Neural cell (in vitro differentiated cells): ENCODE data around the gene IL4I1. TPM values are rescaled to one million over a fixed set of nuclear protein-coding genes. Genes with fewer than 3 reads are reported as not detected.

ENCODE experiments used
- H2AFZ ChIP-seq: fragments of 200-600, 300-800 bp; sonication (generic), shearing (Covaris generic); 2 replicates; pipeline ENCODE4 v1.6.0; 2014; ENCODE audit warnings: low read depth, mild to moderate bottlenecking, antibody characterized with exemption, low read length, moderate library complexity
- H3F3A ChIP-seq: fragments of 200-600 bp; shearing (Covaris generic); 2 replicates; pipeline ENCODE4 v1.6.1; 2016; ENCODE audit warnings: mild to moderate bottlenecking, moderate library complexity, mixed read lengths, antibody characterized with exemption, low read length; ENCODE audit not compliant: insufficient read depth, poor library complexity, severe bottlenecking
- H3K27ac ChIP-seq: fragments of 200-600, 300-800 bp; sonication (generic), shearing (Covaris generic); 2 replicates; pipeline ENCODE4 v1.5.1; 2014; ENCODE audit warnings: mild to moderate bottlenecking, low read length, moderate library complexity
- H3K27me3 ChIP-seq: fragments of 300-800, 200-600 bp; sonication (generic), shearing (Covaris generic); 2 replicates; pipeline ENCODE4 v1.6.0; 2014; ENCODE audit warnings: mild to moderate bottlenecking, low read depth, low read length, moderate library complexity; ENCODE audit not compliant: insufficient read depth
- H3K36me3 ChIP-seq: fragments of 300-800, 200-600 bp; sonication (generic), shearing (Covaris generic); 2 replicates; pipeline ENCODE4 v1.5.1; 2014; ENCODE audit warnings: mild to moderate bottlenecking, antibody characterized with exemption, low read length, moderate library complexity; ENCODE audit not compliant: insufficient read depth
- H3K4me2 ChIP-seq: fragments of 300-800, 200-600 bp; sonication (generic), shearing (Covaris generic); 2 replicates; pipeline ENCODE4 v1.6.0; 2014; ENCODE audit warnings: mild to moderate bottlenecking, low read length
- H3K4me3 ChIP-seq: fragments of 300-800, 200-600 bp; sonication (generic), shearing (Covaris generic); 2 replicates; pipeline ENCODE4 v1.5.1; 2014; ENCODE audit warnings: mild to moderate bottlenecking, low read length, moderate library complexity
- H3K79me2 ChIP-seq: fragments of 200-600 bp; shearing (Covaris generic); replicated peaks from 2 replicates; pipeline ENCODE4 v1.6.0; 2014; ENCODE audit warnings: mild to moderate bottlenecking, low read length, moderate library complexity; ENCODE audit not compliant: insufficient read depth
- H3K9ac ChIP-seq: fragments of 300-800, 200-600 bp; sonication (generic), shearing (Covaris generic); 2 replicates; pipeline ENCODE4 v1.6.1; 2016; ENCODE audit warnings: mild to moderate bottlenecking, low read length, mixed read lengths
- H3K9me2 ChIP-seq: fragments of 200-600 bp; shearing (Covaris generic); 2 replicates; pipeline ENCODE4 v1.6.1; 2016; ENCODE audit warnings: mild to moderate bottlenecking, low read length, mixed read lengths; ENCODE audit not compliant: insufficient read depth
- H3K9me3 ChIP-seq: fragments of 200-600, 300-800 bp; sonication (generic), shearing (Covaris generic); 2 replicates; pipeline ENCODE4 v1.6.1; 2016; ENCODE audit warnings: mild to moderate bottlenecking, mixed run types, low read length, moderate library complexity, mixed read lengths
- H4K20me1 ChIP-seq: fragments of 200-600 bp; shearing (Covaris generic); 2 replicates; pipeline ENCODE4 v1.6.1; 2016; ENCODE audit warnings: mild to moderate bottlenecking, mixed run types; ENCODE audit not compliant: insufficient read depth
- CTCF ChIP-seq: fragments of 450-650 bp; IDR thresholded peaks from 2 replicates; pipeline ENCODE4 v1.5.1; 2014; ENCODE audit warnings: antibody characterized with exemption, mild to moderate bottlenecking, moderate library complexity; ENCODE audit not compliant: poor library complexity, severe bottlenecking
- EP300 ChIP-seq: fragments of 450-650 bp; conservative IDR thresholded peaks from 2 replicates; pipeline ENCODE4 v1.6.1; 2014; ENCODE audit warnings: antibody characterized with exemption, mild to moderate bottlenecking, moderate library complexity; ENCODE audit not compliant: poor library complexity, severe bottlenecking
- EZH2 ChIP-seq: fragments of 200-600, 300-800 bp; shearing (Covaris generic), sonication (generic); IDR thresholded peaks from 2 replicates; pipeline ENCODE4 v1.6.1; 2014; ENCODE audit warnings: antibody characterized with exemption, low read length, borderline replicate concordance, mild to moderate bottlenecking; ENCODE audit not compliant: insufficient read depth, poor library complexity, severe bottlenecking
- MXI1 ChIP-seq: fragments of 450-650 bp; conservative IDR thresholded peaks from 2 replicates; pipeline ENCODE4 v1.6.1; 2014; ENCODE audit warnings: antibody characterized with exemption, mild to moderate bottlenecking; ENCODE audit not compliant: poor library complexity, severe bottlenecking
- POLR2AphosphoS5 ChIP-seq: IDR thresholded peaks from 2 replicates; pipeline ENCODE4 v1.6.1; 2012
- RAD21 ChIP-seq: fragments of 450-650 bp; conservative IDR thresholded peaks from 2 replicates; pipeline ENCODE4 v1.6.1; 2014; ENCODE audit warnings: antibody characterized with exemption, mild to moderate bottlenecking, moderate library complexity
- REST ChIP-seq: IDR thresholded peaks from 2 replicates; pipeline ENCODE4 v1.6.1; 2012; ENCODE audit warnings: borderline replicate concordance
- SMC3 ChIP-seq: fragments of 450-650 bp; conservative IDR thresholded peaks from 2 replicates; pipeline ENCODE4 v1.6.1; 2014; ENCODE audit warnings: antibody characterized with exemption, mild to moderate bottlenecking, moderate library complexity; ENCODE audit not compliant: poor library complexity
- TAF1 ChIP-seq: IDR thresholded peaks from 2 replicates; pipeline ENCODE4 v1.6.1; 2012; ENCODE audit warnings: low read depth
- polyA plus RNA-seq: library from polyadenylated mRNA; depleted of rRNA; stranded (reverse); fragments of >200 nt; gene quantifications from 2 replicates; pipeline ENCODE4 v1.2.3, GENCODE V29; 2014

Gene IL4I1
- polyA plus RNA-seq, 1 donor from 2014 or later: not detected

- peak overlapping the region; percentile 96 for H3K27ac ChIP-seq
- H3K4me2 ChIP-seq: no peak overlapping the region
Measured at GRCh38 chr19:49929611-49930482, 33.2 kb upstream of the IL4I1 start.

More at GRCh38 chr19:49929611-49930482, 33.2 kb upstream of the IL4I1 start:
- H3K27me3 ChIP-seq: no peaks in the 10 kb centered on the region
- H3K79me2 ChIP-seq: peaks cover 38% of the 10 kb centered on the region
- TF ChIP-seq EZH2 (no peak), REST (peak; percentile 75), MXI1 (peak; percentile 95), TAF1 (no peak), POLR2AphosphoS5 (peak; percentile 87), SMC3 (no peak), EP300 (peak; percentile 73), CTCF (peak; percentile 34), RAD21 (peak; percentile 26)
- H3K9me2 ChIP-seq: no peaks in the 10 kb centered on the region
- H2AFZ ChIP-seq: peak overlapping the region; percentile 59
- no peaks in the 10 kb centered on the region for H3F3A ChIP-seq
- no peaks in the 10 kb centered on the region for H3K36me3 ChIP-seq
- H3K4me3 ChIP-seq: peak overlapping the region; percentile 92
- no peaks in the 10 kb centered on the region for H3K9me3 ChIP-seq
- no peaks in the 10 kb centered on the region for H4K20me1 ChIP-seq
- H3K9ac ChIP-seq: peak overlapping the region; percentile 97
